ENCODE data around the gene TMEM139.

DNA sequence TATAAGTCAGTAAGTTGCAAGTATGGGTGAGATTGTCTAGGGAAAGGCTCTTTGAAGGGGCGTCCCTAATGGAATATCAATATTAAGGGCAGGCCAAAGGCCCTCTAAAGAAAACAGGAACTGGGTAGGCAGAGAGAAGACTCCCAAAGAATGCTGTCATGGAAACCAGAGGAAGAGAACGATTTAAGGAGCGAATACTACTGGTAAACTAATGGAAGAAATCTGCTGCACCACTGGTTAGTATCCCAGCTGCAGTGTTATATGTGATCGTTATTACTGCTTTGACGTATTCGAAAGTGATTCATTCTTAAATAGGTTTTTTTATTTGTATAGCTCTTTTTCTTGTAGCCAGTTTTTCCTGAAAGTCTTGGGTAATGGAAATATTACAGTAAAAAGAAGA lies 4.7 kb downstream of the TMEM139 start:
- TF ChIP-seq, protein P1, sequence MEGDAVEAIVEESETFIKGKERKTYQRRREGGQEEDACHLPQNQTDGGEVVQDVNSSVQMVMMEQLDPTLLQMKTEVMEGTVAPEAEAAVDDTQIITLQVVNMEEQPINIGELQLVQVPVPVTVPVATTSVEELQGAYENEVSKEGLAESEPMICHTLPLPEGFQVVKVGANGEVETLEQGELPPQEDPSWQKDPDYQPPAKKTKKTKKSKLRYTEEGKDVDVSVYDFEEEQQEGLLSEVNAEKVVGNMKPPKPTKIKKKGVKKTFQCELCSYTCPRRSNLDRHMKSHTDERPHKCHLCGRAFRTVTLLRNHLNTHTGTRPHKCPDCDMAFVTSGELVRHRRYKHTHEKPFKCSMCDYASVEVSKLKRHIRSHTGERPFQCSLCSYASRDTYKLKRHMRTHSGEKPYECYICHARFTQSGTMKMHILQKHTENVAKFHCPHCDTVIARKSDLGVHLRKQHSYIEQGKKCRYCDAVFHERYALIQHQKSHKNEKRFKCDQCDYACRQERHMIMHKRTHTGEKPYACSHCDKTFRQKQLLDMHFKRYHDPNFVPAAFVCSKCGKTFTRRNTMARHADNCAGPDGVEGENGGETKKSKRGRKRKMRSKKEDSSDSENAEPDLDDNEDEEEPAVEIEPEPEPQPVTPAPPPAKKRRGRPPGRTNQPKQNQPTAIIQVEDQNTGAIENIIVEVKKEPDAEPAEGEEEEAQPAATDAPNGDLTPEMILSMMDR (IDR thresholded peaks at IDR 0.05): no peak
- TF ChIP-seq, protein P2, sequence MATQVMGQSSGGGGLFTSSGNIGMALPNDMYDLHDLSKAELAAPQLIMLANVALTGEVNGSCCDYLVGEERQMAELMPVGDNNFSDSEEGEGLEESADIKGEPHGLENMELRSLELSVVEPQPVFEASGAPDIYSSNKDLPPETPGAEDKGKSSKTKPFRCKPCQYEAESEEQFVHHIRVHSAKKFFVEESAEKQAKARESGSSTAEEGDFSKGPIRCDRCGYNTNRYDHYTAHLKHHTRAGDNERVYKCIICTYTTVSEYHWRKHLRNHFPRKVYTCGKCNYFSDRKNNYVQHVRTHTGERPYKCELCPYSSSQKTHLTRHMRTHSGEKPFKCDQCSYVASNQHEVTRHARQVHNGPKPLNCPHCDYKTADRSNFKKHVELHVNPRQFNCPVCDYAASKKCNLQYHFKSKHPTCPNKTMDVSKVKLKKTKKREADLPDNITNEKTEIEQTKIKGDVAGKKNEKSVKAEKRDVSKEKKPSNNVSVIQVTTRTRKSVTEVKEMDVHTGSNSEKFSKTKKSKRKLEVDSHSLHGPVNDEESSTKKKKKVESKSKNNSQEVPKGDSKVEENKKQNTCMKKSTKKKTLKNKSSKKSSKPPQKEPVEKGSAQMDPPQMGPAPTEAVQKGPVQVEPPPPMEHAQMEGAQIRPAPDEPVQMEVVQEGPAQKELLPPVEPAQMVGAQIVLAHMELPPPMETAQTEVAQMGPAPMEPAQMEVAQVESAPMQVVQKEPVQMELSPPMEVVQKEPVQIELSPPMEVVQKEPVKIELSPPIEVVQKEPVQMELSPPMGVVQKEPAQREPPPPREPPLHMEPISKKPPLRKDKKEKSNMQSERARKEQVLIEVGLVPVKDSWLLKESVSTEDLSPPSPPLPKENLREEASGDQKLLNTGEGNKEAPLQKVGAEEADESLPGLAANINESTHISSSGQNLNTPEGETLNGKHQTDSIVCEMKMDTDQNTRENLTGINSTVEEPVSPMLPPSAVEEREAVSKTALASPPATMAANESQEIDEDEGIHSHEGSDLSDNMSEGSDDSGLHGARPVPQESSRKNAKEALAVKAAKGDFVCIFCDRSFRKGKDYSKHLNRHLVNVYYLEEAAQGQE (IDR thresholded peaks at IDR 0.05; ENCODE audit: insufficient read depth in 1 of 2, low read depth in 2 of 2, low read length in 1 of 2): no peak
- TF ChIP-seq POLR2AphosphoS5 (IDR thresholded peaks at IDR 0.05; ENCODE audit: low read depth, low read length) (no peak), TCF7L2 (IDR thresholded peaks at IDR 0.05; ENCODE audit: low read depth, low read length) (no peak), SIN3A (IDR thresholded peaks at IDR 0.05; ENCODE audit: borderline replicate concordance, insufficient read depth, low read depth, low read length) (no peak)
